Upper lobe of right lung (tissue), 1 donor: ENCODE results near the gene RAB15. TPM values are rescaled to one million over a fixed set of nuclear protein-coding genes. Genes with fewer than 3 reads are reported as not detected.
A peak's percentile ranks its signal among the peaks of the same experiment; 100 is the strongest.

Experiments
- ATAC-seq: fragments of 200-7000 bp; cut with Tn5 transposase; one replicate; pipeline ENCODE4 v1.9.1; 2020; ENCODE audit warnings: mild to moderate bottlenecking, moderate library complexity
- DNase-seq: peaks from one replicate; pipeline ENCODE4 v3.0.0-alpha.2; 2020
- H3K27ac ChIP-seq: fragments of 200-600 bp; one replicate; pipeline ENCODE4 v1.8.0; 2022
- H3K27me3 ChIP-seq: fragments of 200-600 bp; one replicate; pipeline ENCODE4 v1.8.0; 2022; ENCODE audit warnings: mild to moderate bottlenecking
- H3K36me3 ChIP-seq: fragments of 200-600 bp; one replicate; pipeline ENCODE4 v1.8.0; 2022
- H3K4me1 ChIP-seq: fragments of 200-600 bp; one replicate; pipeline ENCODE4 v1.8.0; 2022
- H3K4me3 ChIP-seq: fragments of 200-600 bp; one replicate; pipeline ENCODE4 v1.8.0; 2022; ENCODE audit warnings: mild to moderate bottlenecking
- H3K9me3 ChIP-seq: fragments of 200-600 bp; one replicate; pipeline ENCODE4 v1.8.0; 2022
- CTCF ChIP-seq: fragments of 200-600 bp; IDR thresholded peaks from one replicate; pipeline ENCODE4 v1.8.0; 2022; ENCODE audit warnings: antibody characterized with exemption
- intact Hi-C: fragments of 100-400 bp; cut with DNase I; formaldehyde crosslinking; loops from one replicate; pipeline ENCODE4 v1.11.0; 2022
- total RNA-seq: library from RNA; stranded (reverse); fragmentation: NEBNext Ultra II Directional; extraction: Animal tissue kit (Norgen Biotek cat#: 25700); gene quantifications from one replicate; pipeline ENCODE4 v1.2.1, GENCODE V29; 2021
- donor health status: DM: no; HTN: yes; CAD: no; lungs with severe emphysema.

Gene RAB15
- total RNA-seq, 1 donor from 2014 or later, result 21.5 TPM

GRCh38 chr14:64932231-64932630 is 39.9 kb downstream of the RAB15 start:
- Histone ChIP-seq H3K27ac (no peak overlapping the region), H3K36me3 (peaks cover 67% of the 10 kb centered on the region), H3K27me3 (no peaks in the 10 kb centered on the region), H3K4me3 (no peak overlapping the region), H3K9me3 (no peaks in the 10 kb centered on the region), H3K4me1 (peaks cover 5% of the 10 kb centered on the region)
- intact Hi-C loops, result no loop called here
- no peak for DNase-seq
- no peak for TF ChIP-seq CTCF
- no peak for ATAC-seq

GRCh38 chr14:64931123-64931522 is 41.0 kb downstream of the RAB15 start:
- Histone ChIP-seq H3K9me3 (no peaks in the 10 kb centered on the region), H3K4me1 (peaks cover 5% of the 10 kb centered on the region), H3K27ac (no peak overlapping the region), H3K36me3 (peaks cover 78% of the 10 kb centered on the region), H3K4me3 (no peak overlapping the region), H3K27me3 (no peaks in the 10 kb centered on the region)
- ATAC-seq (no peak), DNase-seq (no peak)
- TF ChIP-seq CTCF, result no peak
- intact Hi-C loops, result no loop called here

- Histone ChIP-seq H3K27ac (no peak overlapping the region), H3K9me3 (no peaks in the 10 kb centered on the region), H3K4me1 (peaks cover 5% of the 10 kb centered on the region), H3K4me3 (no peak overlapping the region), H3K27me3 (no peaks in the 10 kb centered on the region), H3K36me3 (peaks cover 87% of the 10 kb centered on the region)
- ATAC-seq (no peak), DNase-seq (no peak)
- no peak for TF ChIP-seq CTCF
- intact Hi-C loops, result no loop called here
Measured at GRCh38 chr14:64930085-64930843, 41.9 kb downstream of the RAB15 start.

- no peak for ATAC-seq
- peak overlapping the region; percentile 28 for H3K27ac ChIP-seq
- peaks cover 89% of the 10 kb centered on the region for H3K36me3 ChIP-seq
Measured at GRCh38 chr14:64929014-64929359, 43.1 kb downstream of the RAB15 start.

GRCh38 chr14:64928239-64929013 is 43.7 kb downstream of the RAB15 start:
- no peak overlapping the region for H3K4me3 ChIP-seq
- TF ChIP-seq CTCF, result no peak
- H3K9me3 ChIP-seq, result no peaks in the 10 kb centered on the region
- peaks cover 86% of the 10 kb centered on the region for H3K36me3 ChIP-seq
- peak overlapping the region; percentile 28 for H3K27ac ChIP-seq
- H3K27me3 ChIP-seq, result no peaks in the 10 kb centered on the region
- no peak for DNase-seq
- intact Hi-C loops, result no loop called here
- no peak for ATAC-seq
- peaks cover 5% of the 10 kb centered on the region for H3K4me1 ChIP-seq

More at GRCh38 chr14:64929014-64929359, 43.1 kb downstream of the RAB15 start:
- Histone ChIP-seq H3K27me3 (no peaks in the 10 kb centered on the region), H3K9me3 (no peaks in the 10 kb centered on the region), H3K4me1 (peaks cover 5% of the 10 kb centered on the region), H3K4me3 (no peak overlapping the region)
- no peak for TF ChIP-seq CTCF
- intact Hi-C loops, result no loop called here
- no peak for DNase-seq
